ENCODE data around the gene FOXD3.

DNA sequence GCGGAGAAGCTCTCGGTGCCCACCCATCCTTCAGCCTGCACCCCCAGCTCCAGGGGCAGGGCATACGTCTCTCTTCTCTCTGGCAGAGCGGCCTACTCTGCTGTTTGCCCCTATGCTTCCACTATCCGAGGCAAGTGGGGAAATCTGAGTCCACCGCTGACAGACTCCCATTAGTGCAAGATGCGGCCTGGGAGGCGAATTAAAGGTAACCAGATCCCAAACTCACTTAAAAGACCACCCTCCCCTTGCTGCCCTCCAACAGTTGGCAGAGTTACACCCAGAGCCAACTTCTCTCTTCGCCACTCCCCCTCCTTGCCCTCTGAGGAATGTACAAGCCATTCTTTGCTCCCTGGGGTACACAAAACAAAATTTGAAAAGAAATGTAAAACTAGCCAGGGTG is 6.4 kb downstream of the FOXD3 start:
- TF ChIP-seq CTCF (IDR thresholded peaks at IDR 0.05): no peak
- TF ChIP-seq POLR2A (IDR thresholded peaks at IDR 0.05): no peak
